ENCODE results near the gene MYPOP. TPM values are rescaled to one million over a fixed set of nuclear protein-coding genes. Genes with fewer than 3 reads are reported as not detected.

Gene MYPOP
- total and polyA plus RNA-seq, 9 of the 15 experiments (the other 6 are each of a cell fraction or from before 2014, with no cell fraction given): 0.32 to 7.6 (median 1.6) TPM

GRCh38 chr19:45882652-45883585 lies 19.5 kb downstream of the MYPOP start (continued):
- TF ChIP-seq FOXK1 (CRISPR knock-in tag; IDR thresholded peaks at IDR 0.05; ENCODE audit: borderline replicate concordance) (peak; percentile 94; the same call in 1 of the 2 replicates), RBM25 (IDR thresholded peaks at IDR 0.05; ENCODE audit: low read depth, low read length, severe bottlenecking) (peak; percentile 91), CSDE1 (IDR thresholded peaks at IDR 0.05) (no peak), SMARCA5 (IDR thresholded peaks at IDR 0.05) (peak; percentile 96), GATAD2B (IDR thresholded peaks at IDR 0.05; ENCODE audit: borderline replicate concordance) (peak; percentile 62; the same call in 1 of the 2 replicates), ARNT (IDR thresholded peaks at IDR 0.05) (peak; percentile 80 to 97), CTCFL (IDR thresholded peaks at IDR 0.05; ENCODE audit: borderline replicate concordance, insufficient read depth, low read depth, low read length, poor library complexity, severe bottlenecking) (peak; percentile 98), SNAPC5 (CRISPR knock-in tag; IDR thresholded peaks at IDR 0.05) (no peak), NR1H2 (CRISPR knock-in tag; IDR thresholded peaks at IDR 0.05) (peak; percentile 90), DPF2 (IDR thresholded peaks at IDR 0.05) (peak; percentile 33; the same call in 1 of the 2 replicates), CHD2 (IDR thresholded peaks at IDR 0.05; ENCODE audit: low read depth, low read length) (no peak), ZNF324 (CRISPR knock-in tag; IDR thresholded peaks at IDR 0.05) (0 out of 2 replicates have a peak, but pooled peaks have one; percentile 26)
- TF ChIP-seq, protein P1, sequence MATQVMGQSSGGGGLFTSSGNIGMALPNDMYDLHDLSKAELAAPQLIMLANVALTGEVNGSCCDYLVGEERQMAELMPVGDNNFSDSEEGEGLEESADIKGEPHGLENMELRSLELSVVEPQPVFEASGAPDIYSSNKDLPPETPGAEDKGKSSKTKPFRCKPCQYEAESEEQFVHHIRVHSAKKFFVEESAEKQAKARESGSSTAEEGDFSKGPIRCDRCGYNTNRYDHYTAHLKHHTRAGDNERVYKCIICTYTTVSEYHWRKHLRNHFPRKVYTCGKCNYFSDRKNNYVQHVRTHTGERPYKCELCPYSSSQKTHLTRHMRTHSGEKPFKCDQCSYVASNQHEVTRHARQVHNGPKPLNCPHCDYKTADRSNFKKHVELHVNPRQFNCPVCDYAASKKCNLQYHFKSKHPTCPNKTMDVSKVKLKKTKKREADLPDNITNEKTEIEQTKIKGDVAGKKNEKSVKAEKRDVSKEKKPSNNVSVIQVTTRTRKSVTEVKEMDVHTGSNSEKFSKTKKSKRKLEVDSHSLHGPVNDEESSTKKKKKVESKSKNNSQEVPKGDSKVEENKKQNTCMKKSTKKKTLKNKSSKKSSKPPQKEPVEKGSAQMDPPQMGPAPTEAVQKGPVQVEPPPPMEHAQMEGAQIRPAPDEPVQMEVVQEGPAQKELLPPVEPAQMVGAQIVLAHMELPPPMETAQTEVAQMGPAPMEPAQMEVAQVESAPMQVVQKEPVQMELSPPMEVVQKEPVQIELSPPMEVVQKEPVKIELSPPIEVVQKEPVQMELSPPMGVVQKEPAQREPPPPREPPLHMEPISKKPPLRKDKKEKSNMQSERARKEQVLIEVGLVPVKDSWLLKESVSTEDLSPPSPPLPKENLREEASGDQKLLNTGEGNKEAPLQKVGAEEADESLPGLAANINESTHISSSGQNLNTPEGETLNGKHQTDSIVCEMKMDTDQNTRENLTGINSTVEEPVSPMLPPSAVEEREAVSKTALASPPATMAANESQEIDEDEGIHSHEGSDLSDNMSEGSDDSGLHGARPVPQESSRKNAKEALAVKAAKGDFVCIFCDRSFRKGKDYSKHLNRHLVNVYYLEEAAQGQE (IDR thresholded peaks at IDR 0.05; ENCODE audit: borderline replicate concordance): peak; percentile 95
- TF ChIP-seq, protein P1 (CRISPR knock-in tag; IDR thresholded peaks at IDR 0.05; ENCODE audit: low read depth): 0 out of 2 replicates have a peak, but pooled peaks have one; percentile 19
- TF ChIP-seq, protein P2, sequence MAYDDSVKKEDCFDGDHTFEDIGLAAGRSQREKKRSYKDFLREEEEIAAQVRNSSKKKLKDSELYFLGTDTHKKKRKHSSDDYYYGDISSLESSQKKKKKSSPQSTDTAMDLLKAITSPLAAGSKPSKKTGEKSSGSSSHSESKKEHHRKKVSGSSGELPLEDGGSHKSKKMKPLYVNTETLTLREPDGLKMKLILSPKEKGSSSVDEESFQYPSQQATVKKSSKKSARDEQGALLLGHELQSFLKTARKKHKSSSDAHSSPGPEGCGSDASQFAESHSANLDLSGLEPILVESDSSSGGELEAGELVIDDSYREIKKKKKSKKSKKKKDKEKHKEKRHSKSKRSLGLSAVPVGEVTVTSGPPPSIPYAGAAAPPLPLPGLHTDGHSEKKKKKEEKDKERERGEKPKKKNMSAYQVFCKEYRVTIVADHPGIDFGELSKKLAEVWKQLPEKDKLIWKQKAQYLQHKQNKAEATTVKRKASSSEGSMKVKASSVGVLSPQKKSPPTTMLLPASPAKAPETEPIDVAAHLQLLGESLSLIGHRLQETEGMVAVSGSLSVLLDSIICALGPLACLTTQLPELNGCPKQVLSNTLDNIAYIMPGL (CRISPR knock-in tag; IDR thresholded peaks at IDR 0.05): peak; percentile 94; the same call in 1 of the 2 replicates
